Stimulated activated CD8-positive, alpha-beta memory T cell treated with anti-CD3 and anti-CD28 coated beads, Interleukin-2, amount 100 ng/mL, for 48 hours (primary cell): ENCODE measurements around the gene PRKG2.
"Not testable (repeated sequence)": the region's sequence is repeated elsewhere in the genome, so short reads cannot be mapped to it uniquely, and the experiment has no call there.

Experiments used
- DNase-seq, 2 donors: peaks; one replicate each; pipeline ENCODE4 v3.0.0-alpha.2; 2020; ENCODE audit warnings: low read depth in 2 of 2

The PRKG2 gene, protein sequence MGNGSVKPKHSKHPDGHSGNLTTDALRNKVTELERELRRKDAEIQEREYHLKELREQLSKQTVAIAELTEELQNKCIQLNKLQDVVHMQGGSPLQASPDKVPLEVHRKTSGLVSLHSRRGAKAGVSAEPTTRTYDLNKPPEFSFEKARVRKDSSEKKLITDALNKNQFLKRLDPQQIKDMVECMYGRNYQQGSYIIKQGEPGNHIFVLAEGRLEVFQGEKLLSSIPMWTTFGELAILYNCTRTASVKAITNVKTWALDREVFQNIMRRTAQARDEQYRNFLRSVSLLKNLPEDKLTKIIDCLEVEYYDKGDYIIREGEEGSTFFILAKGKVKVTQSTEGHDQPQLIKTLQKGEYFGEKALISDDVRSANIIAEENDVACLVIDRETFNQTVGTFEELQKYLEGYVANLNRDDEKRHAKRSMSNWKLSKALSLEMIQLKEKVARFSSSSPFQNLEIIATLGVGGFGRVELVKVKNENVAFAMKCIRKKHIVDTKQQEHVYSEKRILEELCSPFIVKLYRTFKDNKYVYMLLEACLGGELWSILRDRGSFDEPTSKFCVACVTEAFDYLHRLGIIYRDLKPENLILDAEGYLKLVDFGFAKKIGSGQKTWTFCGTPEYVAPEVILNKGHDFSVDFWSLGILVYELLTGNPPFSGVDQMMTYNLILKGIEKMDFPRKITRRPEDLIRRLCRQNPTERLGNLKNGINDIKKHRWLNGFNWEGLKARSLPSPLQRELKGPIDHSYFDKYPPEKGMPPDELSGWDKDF

DNA sequence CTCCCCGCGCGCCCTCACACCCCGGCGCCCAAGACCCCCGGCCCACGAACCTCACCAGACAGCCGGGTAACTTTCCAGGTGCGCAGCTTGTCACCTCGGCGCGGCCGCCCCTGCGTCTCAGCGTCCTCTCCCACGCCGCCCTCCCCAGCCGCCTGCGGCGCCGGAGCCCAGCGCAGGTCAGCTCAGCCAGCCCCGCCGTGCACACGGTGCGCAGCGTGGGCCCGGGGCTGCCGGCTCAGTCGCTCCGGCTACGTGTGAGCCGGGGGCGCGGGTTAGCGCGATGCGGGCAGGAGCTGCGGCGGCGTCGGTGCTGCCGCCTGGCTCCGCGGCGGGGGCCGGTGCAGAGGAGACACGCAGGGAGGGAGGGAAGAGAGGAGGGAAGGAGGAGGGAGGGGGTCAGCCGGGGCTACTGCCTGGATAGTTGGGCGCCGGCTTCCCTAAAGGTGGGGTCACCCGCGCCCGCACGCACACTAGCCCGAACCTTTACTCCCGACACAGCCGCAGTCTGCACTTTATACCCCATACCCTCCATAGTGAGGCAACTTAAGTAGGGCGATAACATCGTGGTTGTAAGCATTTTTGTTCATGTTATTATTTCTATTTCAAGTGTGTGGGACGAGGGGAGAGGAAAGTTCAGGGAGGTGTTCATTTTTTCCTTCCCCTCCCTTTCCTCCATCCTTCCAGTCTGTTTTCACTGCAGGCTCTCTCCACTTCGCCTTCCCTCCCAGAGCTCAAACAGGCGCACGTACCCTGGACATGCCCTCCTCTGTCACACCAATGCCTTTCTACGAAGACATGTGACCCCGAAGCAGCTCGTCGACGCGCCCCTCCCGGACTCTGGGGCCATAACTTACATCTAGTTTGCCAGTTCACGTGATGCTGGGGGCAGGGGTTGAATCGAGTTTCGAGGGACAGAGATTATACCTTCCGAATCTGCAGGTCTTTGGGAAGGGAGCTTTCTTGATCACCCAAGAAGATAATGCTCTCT lies at the start of gene PRKG2:
TSS of gene PRKG2 (minus strand) at position 342 of the 988 bp plus-strand sequence. CDS start 10,175 bp downstream, outside the sequence.
- no peak for DNase-seq

DNA sequence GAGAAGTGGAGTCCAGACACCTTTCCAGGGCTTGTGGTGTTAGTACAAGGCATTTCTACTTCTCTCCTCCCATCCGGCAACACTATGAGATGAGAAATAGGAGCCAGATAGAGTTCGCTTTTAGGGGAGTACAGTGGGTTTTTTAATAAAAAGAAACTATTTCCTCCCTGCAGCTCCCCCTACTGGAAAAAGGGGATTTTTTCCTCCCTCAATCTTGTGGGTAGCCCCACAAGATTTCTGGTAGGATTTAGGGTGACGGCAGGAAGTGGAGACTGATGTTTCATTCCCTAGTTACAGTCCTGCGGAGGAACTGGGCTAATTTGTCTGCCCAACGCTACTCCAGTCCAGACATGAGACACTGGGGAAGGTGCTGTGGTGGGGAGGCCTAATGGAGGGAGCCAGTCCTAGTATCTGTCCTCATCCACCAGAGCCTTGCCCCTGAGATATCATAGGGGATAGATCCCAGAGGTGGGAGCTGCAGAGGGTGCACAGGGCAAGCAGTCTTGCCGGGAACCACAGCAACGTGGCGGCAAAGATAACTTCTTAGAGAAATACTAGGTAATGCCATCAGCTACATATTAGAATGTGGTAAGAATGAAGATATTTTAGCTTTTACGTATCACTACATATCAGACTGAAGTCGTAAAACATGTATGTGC lies 45.5 kb upstream of the PRKG2 start:
- DNase-seq: no peak

DNA sequence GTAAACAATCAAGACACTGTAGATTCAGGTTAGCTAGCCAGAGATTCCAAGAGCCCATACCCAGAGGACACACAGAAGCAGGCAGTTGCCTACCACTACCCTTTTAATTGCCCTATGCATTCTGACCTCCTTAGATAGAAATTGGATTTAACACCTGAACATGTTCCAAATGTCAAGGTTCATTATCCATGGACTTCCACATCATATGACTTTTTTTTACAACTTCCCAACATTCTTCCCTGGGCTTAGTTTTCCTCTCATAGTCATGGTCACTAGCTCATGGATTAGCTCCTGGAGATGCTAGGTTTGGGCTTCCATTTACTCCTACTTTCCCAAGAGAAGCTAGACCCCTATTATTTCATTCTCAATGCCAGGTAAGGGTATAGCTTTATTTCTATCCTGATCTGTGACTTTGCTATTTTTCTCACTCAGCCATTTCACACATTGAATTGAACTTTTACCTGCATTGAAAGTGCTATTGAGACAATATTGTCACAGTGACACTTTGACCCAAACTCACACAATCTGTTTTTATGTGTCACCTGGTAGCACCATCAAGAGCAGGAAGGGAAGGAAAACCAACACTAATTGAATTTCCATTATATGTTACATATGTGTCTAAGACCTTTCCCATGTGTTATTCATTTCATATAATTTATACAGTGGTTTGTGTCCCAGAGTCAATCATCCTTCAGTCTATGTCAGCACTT lies 44.0 kb upstream of the PRKG2 start:
- no peak for DNase-seq

DNA sequence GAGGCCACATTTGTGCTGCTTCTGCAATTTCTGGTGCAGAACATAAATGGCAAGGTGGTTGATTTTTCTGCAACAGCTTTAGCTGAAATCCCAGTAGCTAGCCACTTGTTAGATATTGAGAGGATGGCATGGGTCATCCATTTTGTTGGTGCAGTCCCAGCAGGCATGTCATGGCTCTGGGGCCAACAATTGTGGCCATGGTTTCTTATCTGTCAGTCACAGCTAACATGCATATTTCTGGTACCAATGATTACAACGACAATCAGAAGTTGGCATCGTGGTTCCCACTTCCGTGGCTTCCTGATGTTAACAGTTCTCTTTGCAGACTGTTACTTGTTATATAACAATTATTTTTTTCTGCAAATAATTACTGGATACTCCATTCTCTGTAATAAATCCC lies 42.8 kb upstream of the PRKG2 start:
- DNase-seq: no peak

DNA sequence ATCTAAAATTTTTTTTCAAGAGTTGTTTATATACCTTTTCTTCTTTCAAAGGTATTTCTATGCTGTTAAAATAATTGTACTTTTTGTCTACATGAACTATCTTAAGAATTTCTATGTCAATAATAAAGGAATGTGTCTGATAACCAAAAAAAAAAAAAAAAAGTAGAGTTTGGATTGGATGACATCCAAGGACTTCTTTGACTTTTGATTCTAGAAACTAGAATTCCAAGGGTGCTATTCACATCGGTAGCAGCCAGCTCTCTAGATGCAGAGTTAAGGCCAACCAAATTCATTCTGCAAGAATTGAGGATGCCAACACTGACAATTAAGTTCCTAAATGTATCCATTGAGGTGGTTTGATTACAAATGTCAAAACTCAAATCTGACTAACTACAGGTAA lies 42.0 kb upstream of the PRKG2 start:
- DNase-seq: no peak

DNA sequence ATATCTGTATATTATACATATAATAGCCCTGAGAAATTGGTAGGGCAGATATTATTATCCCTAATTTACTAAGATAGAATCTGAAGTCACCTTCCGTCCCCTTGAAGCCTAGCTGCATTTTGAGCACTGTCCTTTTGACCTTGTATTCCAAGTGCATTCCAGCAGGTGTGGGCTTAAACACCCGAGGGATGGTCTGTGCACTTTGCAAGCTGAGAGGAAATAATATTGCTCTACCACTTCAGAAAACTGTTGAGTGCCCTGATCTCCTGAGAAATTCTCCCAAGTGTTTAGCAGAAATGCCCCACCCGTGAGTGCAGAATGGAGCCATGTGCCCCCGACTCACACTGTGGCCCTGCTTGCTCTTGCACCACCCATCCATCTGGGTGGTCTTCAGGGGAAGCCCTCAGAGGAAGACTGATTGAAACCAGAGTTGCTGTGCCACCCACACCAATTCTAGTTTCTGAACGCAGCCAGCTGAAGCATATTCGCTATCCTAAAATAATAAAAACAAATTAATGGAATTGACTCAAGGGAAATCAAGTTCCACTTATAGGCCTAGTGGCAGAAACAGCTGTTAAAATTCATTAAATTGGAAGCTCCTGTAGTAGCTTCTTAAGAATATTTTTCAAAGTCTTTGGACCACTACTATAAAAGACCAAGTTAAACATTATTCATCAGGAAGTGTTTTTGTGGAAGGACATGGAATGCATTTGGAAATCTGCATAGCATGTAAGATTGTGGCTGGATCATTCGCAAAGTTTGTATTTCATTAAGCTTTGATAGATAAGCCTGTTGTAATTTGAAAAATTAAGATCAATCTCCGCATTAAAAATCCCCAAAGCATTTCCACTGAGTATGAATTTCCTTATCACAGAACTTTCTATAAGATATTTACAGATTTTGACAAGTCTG lies 41.3 kb upstream of the PRKG2 start:
- no peak for DNase-seq

DNA sequence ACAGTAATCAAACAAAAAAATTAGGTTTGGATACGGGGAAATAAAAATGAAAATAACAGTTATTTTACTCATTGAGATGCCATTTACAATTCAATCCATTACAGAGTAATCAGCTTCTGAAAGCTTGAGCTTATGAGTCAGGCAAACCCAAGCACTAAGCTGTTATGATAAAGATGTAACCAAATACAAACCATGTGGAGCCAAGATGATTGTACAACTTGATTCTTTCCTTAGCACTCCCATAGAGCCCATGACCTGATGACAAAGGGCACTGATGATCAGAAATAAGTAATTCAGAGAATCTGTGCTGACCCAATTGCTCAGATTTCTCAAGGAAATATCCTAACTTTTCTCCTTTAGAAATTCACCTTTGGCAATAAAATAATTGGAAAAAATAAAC lies 40.5 kb upstream of the PRKG2 start:
- no peak for DNase-seq

DNA sequence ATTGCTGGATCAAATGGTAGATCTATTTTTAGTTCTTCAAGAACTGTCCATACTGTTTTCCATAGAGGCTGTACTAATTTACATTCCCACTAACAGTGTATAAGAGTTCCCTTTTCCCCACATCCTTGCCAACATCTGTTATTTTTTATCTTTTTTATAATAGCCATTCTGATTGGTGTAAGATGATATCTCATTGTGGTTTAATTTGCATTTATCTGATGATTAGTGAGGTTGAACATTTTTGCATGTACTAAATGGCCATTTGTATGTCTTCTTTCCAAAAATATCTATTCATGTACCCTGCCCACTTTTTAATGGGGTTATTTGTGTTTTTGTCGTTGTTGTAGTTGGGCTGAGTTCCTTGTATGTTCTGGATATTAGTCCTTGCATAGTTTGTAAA lies 35.4 kb upstream of the PRKG2 start:
- no peak for DNase-seq

DNA sequence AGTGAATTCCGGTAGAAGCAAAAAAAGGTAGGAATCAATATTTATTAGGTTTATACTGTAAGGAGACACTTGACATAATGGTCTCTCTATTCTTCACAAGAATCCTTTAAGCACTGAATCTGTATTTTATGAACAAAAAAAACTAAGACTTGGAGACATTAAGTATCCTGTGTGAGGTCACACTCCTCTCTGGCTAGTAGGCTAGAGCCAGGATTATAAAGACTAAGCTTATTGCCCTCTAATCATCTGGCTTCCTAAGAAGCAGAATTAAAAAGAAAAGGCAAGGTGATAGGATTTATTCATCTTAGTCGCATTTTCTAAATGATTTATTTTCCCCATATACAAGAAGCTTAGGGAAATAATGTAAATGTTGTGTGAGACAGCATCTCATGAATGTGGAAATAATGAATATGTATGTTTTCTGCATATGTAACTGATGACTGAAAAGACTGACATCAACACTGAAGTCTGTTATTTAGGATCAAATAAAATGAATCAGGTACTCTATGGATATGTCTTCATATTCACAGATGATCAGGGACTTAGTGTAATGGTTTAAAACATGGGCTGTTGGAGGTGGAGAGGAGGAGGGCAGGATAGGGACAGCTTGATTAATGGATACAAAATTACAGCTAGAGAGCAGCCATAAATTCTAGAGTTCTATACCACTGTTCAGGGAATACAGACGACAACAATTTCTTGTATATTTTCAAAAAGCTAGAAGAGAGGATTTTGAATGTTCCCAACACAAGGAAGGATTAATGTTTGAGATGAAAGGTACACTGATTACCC lies 30.4 kb upstream of the PRKG2 start:
- no peak for DNase-seq

DNA sequence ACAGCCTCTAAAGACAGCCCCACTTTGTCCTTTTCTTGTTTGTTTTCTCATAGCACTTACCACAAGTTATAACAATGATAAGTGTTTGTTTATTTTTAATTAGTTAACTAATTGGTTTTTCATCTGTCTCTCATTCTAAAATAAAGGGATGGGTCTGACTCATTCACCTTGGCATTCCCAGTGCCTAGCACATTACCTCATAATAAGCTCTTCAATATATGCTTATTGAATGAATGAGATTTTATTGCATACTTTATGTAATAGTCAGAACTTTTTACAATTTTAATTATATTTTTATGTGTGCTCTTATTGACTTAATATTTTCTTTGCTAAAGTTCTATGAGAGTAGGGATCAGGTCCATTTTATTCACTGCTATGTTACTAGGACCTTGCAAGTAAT lies 22.8 kb upstream of the PRKG2 start:
- DNase-seq: no peak

DNA sequence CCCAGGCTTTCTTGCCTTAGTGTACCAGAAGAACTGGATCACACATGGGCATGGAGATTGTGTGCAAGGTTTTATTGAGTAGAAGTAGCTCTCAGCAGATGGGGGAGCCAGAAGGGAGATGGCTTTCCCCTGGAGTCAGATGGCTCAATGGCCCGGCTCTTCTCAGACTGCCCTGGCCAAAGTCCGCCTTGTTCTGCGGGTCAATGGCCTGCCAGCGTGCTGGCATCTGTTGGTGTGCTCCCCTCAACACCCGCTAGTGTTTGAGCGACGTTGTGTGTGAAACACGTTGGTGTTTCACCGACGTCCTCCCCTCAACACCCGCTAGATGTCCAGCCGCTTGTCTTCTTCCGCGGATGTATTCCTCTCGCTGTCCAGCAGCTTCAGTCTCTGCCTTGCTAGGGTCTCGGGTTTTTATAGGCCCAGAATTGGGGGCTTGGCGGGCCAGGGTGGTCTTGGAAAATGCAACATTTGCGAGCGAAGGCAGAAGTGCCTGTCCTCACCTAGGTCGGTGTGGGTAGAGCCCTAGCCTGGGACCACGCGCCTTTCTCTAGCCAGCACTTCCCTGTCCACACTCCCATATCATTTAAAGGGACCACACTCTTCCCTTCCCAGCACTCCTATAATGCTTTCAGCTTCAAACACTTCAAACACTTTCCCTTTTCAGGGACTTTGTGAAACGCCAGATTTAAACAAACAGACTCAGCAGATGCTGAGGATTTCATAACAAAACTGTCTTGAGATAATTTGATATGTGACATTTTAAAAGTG lies 21.1 kb upstream of the PRKG2 start:
- no peak for DNase-seq

DNA sequence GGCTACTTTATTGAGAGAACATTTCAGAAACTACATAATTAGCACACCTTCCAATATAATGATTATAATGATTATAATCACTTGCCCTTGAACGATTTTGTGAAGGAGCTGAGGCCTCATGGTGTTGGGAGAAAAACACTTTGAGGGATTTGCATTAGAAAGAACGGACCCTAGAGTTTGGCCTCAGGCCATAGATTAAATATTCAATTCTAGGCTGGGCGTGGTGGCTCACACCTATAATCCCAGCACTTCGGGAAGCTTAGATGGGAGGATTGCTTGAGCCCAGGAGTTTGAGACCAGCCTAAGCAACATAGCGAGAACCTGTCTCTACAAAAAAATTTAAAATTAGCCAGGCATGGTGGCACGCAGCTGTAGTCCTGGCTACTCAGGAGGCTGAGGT lies 12.9 kb upstream of the PRKG2 start:
- DNase-seq: no peak

DNA sequence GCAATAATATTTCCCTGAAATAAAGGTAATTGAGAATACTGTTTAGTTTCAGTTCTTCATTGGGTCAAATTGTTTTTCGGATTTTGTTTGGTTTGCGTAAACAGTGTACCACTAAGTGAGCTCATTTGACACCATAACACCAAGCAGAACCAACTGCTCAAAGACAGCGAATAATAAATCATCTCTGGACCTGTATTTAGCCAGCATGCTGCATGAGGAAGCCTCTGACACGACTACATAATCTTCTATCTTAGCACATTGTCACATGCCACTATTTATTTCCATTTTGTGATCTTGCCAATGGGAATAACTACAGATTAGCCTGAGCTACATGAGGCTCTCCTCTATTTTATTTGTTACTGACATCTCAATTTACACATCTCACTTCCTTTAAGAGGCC lies 12.1 kb upstream of the PRKG2 start:
- DNase-seq: no peak

DNA sequence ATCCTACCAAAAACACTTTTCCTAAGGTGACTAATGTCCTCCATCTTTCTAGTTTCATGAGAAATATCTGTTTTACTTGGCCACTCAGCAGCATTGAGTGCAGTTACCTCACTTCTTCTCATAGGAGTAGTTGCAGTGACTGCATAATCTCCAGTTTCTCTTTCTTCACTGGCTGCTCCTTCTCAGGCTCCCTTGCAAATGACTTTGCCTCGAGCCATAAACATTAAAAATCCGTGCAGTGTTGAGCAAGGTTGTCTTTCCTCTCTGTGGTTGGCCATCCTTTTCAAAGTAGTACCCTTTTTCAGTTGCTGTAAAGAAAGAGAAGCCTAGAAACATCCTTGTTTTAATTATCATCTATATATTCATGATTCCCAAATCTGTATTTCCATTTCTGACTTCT lies 10.2 kb upstream of the PRKG2 start:
- DNase-seq: no peak

DNA sequence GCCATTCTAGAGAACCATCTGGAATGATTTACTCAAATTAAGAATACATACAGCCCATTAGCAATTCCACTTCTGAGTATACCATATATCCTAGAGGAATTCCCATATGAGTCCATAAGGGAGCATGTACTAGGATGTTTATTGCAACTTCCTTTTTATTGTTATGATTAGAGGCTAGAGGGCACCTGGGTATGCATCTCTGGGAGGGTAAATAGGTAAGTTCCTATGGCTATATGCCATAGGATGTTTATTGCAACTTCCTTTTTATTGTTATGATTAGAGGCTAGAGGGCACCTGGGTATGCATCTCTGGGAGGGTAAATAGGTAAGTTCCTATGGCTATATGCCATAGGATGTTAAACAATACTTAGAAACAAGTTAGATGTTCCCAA lies 7.1 kb upstream of the PRKG2 start:
- DNase-seq: not testable (repeated sequence)

DNA sequence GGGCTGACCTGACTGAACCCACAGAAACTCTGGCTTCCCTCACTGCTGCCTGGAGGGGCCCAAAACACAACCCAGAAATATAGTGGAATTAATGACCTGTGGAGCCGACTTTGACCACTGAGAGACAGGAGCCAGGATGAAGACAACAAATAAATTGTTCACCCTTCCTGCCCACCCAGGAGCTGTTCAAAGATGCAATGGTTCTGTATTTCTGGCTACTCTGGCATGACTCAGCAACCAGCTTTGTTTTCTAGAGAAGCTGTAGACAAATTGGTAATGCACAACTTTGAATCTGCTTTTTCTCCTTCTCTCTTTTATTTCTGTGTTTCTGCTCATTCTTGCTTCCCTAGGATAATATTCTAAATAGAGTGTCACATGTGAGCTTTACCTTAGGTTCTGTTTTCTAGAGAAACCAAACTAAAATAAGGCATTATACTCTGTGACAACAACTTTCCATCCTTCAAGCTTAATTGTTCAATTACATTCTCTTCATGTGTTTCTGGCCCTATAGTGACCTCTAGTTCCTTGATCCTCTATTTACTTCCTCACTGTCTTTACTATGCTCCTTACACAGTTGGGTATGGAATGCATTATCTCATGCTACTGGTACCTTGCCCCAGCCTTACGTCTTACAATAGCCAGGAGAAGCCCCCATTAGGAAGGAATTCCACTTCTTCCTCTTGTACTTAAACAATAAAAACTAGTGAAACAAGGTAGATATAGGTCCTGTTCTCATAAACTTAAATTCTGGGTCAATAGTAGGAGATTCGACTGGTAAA lies 6.5 kb upstream of the PRKG2 start:
- DNase-seq: no peak

DNA sequence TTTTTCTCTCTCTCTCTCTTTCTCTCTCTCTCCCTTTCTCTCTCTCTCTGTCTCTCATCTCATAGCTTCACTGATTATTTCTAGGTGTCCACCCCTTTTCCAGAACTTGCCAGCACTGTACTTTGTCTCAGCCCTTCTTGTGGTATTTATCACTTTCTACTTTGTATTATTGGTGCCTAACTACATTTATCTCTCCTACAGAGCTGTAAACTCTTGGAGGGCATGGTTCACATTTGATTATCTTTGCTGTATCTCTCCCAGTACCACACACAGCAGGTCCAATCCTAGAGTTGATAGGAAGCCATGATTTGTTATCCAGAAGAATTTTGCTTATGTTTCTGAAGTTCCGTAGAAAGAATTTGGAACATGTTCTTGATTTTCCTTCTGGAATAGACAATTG lies 5.2 kb upstream of the PRKG2 start:
- DNase-seq: no peak
